ENCODE data around the gene TBL3. TPM values are rescaled to one million over a fixed set of nuclear protein-coding genes. Genes with fewer than 3 reads are reported as not detected.

Gene TBL3
- total and polyA plus RNA-seq, 2 of the 8 experiments (the other 6 are each of a cell fraction or from before 2014, with no cell fraction given) = 65.8 to 137 TPM

- Histone ChIP-seq H3K4ac (replicated peaks; ENCODE audit: insufficient read length, low read depth, low read length) (no peak overlapping the region), H2AFZ (ENCODE audit: low read length) (no peak overlapping the region), H3K27ac (ENCODE audit: low read depth, low read length) (no peak overlapping the region), H2AK5ac (ENCODE audit: low read depth, low read length) (no peak overlapping the region), H3K23me2 (ENCODE audit: low read depth, low read length) (no peaks in the 10 kb centered on the region), H2BK12ac (ENCODE audit: low read depth, low read length) (no peak overlapping the region), H4K91ac (replicated peaks; ENCODE audit: insufficient read length, low read length) (no peak overlapping the region), H3K9ac (replicated peaks in 1 of 4; ENCODE audit: extremely low read depth in 1 of 4, low read depth in 3 of 4, low read length in 3 of 4) (no peak overlapping the region), H3K4me3 (ENCODE audit: extremely low read depth in 1 of 4, insufficient read depth in 2 of 4, low read depth in 3 of 4, low read length in 4 of 4) (no peak overlapping the region), H3K18ac (ENCODE audit: extremely low read depth, low read length) (no peak overlapping the region), H2BK5ac (ENCODE audit: low read depth, low read length) (no peak overlapping the region), H3K9me3 (ENCODE audit: insufficient read depth in 2 of 2, low read depth in 1 of 2, low read length in 1 of 2) (no peaks in the 10 kb centered on the region), H3K14ac (ENCODE audit: insufficient read length) (no peak overlapping the region), H3K23ac (ENCODE audit: insufficient read length) (no peak overlapping the region), H4K5ac (ENCODE audit: insufficient read length, low read depth, low read length) (no peak overlapping the region), H2BK20ac (ENCODE audit: low read length) (no peak overlapping the region), H3K27me3 (replicated peaks in 1 of 4; ENCODE audit: control insufficient read depth in 3 of 4, extremely low read depth in 1 of 4, insufficient read depth in 3 of 4, low read length in 3 of 4) (peaks cover 0 to under 1% (median 0%) of the 10 kb centered on the region in 4 experiments; a peak in 1 of 7 replicates), H4K20me1 (replicated peaks in 1 of 2; ENCODE audit: control insufficient read depth in 1 of 2, insufficient read depth in 2 of 2, low read length in 2 of 2) (peaks cover 14 to 29% of the 10 kb centered on the region in 2 experiments), H3K4me2 (ENCODE audit: insufficient read depth in 1 of 2, low read depth in 2 of 2, low read length in 2 of 2) (no peak overlapping the region), H3K36me3 (ENCODE audit: control insufficient read depth in 2 of 4, insufficient read depth in 4 of 4, low read length in 3 of 4) (peaks cover 24 to 52% (median 42%) of the 10 kb centered on the region in 4 experiments), H3K56ac (replicated peaks; ENCODE audit: insufficient read length, low read depth, low read length) (no peak overlapping the region), H3K79me1 (ENCODE audit: low read depth, low read length) (no peaks in the 10 kb centered on the region), H2BK120ac (replicated peaks; ENCODE audit: low read depth, low read length) (no peak overlapping the region), H4K8ac (ENCODE audit: extremely low read depth, insufficient read depth, low read length) (no peak overlapping the region), H2BK15ac (ENCODE audit: low read length) (no peak overlapping the region), H3K4me1 (replicated peaks in 1 of 4; ENCODE audit: control insufficient read depth in 3 of 4, insufficient read depth in 4 of 4, low read length in 3 of 4) (peaks cover 0 to 2% (median under 1%) of the 10 kb centered on the region in 4 experiments; a peak in 3 of 7 replicates), H3K79me2 (ENCODE audit: control insufficient read depth in 1 of 2, insufficient read depth in 2 of 2, low read length in 2 of 2) (peaks cover 0 to 5% of the 10 kb centered on the region in 2 experiments; a peak in 1 of 4 replicates)
- ChIA-PET CTCF (ENCODE audit: partially characterized antibody) (interaction anchor here (0.5 to 2.8 kb wide), 4 partner anchors 15 to 294 kb away, joined by 3 to 8 read pairs (median 4); no protein-coding TSS in a partner anchor), POLR2A (ENCODE audit: partially characterized antibody) (interaction anchor here (2.6 to 28.2 kb wide), 3 partner anchors 20 to 157 kb away, joined by 7 to 736 read pairs (median 9); partner anchors contain the start of genes NDUFB10, RNF151, RPS2 and TBL3)
- TF ChIP-seq SIRT6 (IDR thresholded peaks at IDR 0.05; ENCODE audit: low read length) = no peak
- no peak for TF ChIP-seq POLR2AphosphoS5 (IDR thresholded peaks at IDR 0.05; ENCODE audit: low read depth, low read length)
- TF ChIP-seq NRF1 (IDR thresholded peaks at IDR 0.05; ENCODE audit: low read depth, low read length) = no peak
- no peak for TF ChIP-seq E2F6 (IDR thresholded peaks at IDR 0.05)
- TF ChIP-seq CTCF (IDR thresholded peaks at IDR 0.05; ENCODE audit: control extremely low read depth in 1 of 3, insufficient read depth in 1 of 3, low read depth in 1 of 3, low read length in 3 of 3) = no peak
- no peak for TF ChIP-seq CEBPB (IDR thresholded peaks at IDR 0.05; ENCODE audit: low read depth, low read length)
- TF ChIP-seq BACH1 (IDR thresholded peaks at IDR 0.05; ENCODE audit: low read length) = no peak
- TF ChIP-seq FOSL1 (IDR thresholded peaks at IDR 0.05; ENCODE audit: insufficient read depth, low read depth, low read length) = no peak
- no peak for DNase-seq (ENCODE audit: low read depth in 1 of 2, low spot score in 2 of 2)
- FAIRE-seq = no peak
- WGBS, 2 experiments (ENCODE audit: extremely low coverage in 1 of 2, insufficient coverage in 1 of 2, insufficient read length in 1 of 2, insufficient replicate concordance in 2 of 2, low coverage in 1 of 2, low lambda C conversion rate in 2 of 2, missing lambda C conversion rate in 1 of 2) = 92% methylated on average over 24 of the region's 27 CpGs; no CpG with 5 or more reads in 1 of the 2 experiments
Observed at GRCh38 chr16:1998360-1998835, 26.5 kb downstream of the TBL3 start.

Data from H1 (cell line).